Panc1 (cell line): ENCODE measurements around the gene SNX27.

ENCODE experiments used
- CTCF ChIP-seq: fragments of 450-650 bp; IDR thresholded peaks from 2 replicates; pipeline ENCODE4 v1.5.1; 2017; ENCODE audit warnings: mild to moderate bottlenecking
- POLR2AphosphoS5 ChIP-seq: IDR thresholded peaks from 2 replicates; pipeline ENCODE4 v1.6.1; 2012; ENCODE audit warnings: mild to moderate bottlenecking, low read depth, low read length, moderate library complexity
- REST ChIP-seq, 2 experiments: IDR thresholded peaks; 2 replicates each; pipeline ENCODE4 v1.6.1; 2011 to 2012; ENCODE audit warnings: low read depth in 2 of 2, control low read depth in 1 of 2, low read length in 1 of 2, mild to moderate bottlenecking in 1 of 2, moderate library complexity in 1 of 2; ENCODE audit not compliant: insufficient read depth in 1 of 2
- SIN3A ChIP-seq: IDR thresholded peaks from 2 replicates; pipeline ENCODE4 v1.6.1; 2012; ENCODE audit warnings: low read depth, mild to moderate bottlenecking, low read length, moderate library complexity, borderline replicate concordance; ENCODE audit not compliant: insufficient read depth
- TCF7L2 ChIP-seq: IDR thresholded peaks from 2 replicates; pipeline ENCODE4 v1.6.1; 2011; ENCODE audit warnings: mild to moderate bottlenecking, low read depth, low read length, inconsistent platforms

- TF ChIP-seq CTCF (no peak), REST (IDR thresholded peaks at IDR 0.05; ENCODE audit: insufficient read depth in 1 of 2, low read depth in 2 of 2, low read length in 1 of 2) (no peak), SIN3A (no peak), POLR2AphosphoS5 (no peak), TCF7L2 (no peak)
These were observed 37.0 kb upstream of the SNX27 start for GRCh38 chr1:151574575-151575529.
